HepG2 (cell line): ENCODE data around the gene ADAM10. TPM values are rescaled to one million over a fixed set of nuclear protein-coding genes. Genes with fewer than 3 reads are reported as not detected.

Experiments used
- FOXA3 ChIP-seq: IDR thresholded peaks from 2 replicates; pipeline ENCODE4 v1.6.1; 2016; ENCODE audit warnings: missing genetic modification reagents, missing compliant biosample characterization
- FOXJ3 ChIP-seq: sonication (generic); formaldehyde crosslinking; IDR thresholded peaks from 2 replicates; pipeline ENCODE4 v1.4.0; 2020; ENCODE audit warnings: missing genetic modification reagents, mild to moderate bottlenecking, borderline replicate concordance
- ISL2 ChIP-seq: sonication (generic); formaldehyde crosslinking; IDR thresholded peaks from 2 replicates; pipeline ENCODE4 v1.5.0; 2020; ENCODE audit warnings: missing genetic modification reagents
- JUN ChIP-seq: sonication (generic); formaldehyde crosslinking; IDR thresholded peaks from 2 replicates; pipeline ENCODE4 v1.4.0; 2020; ENCODE audit warnings: mild to moderate bottlenecking, missing genetic modification reagents
- MTA1 ChIP-seq: sonication (generic); formaldehyde crosslinking; IDR thresholded peaks from 2 replicates; pipeline ENCODE4 v1.4.0; 2020; ENCODE audit warnings: missing genetic modification reagents, mild to moderate bottlenecking, borderline replicate concordance
- ZBTB7B ChIP-seq: sonication (generic); formaldehyde crosslinking; IDR thresholded peaks from 2 replicates; pipeline ENCODE4 v1.4.0; 2020; ENCODE audit warnings: missing genetic modification reagents
- ZKSCAN8 ChIP-seq: IDR thresholded peaks from 2 replicates; pipeline ENCODE4 v1.6.1; 2016; ENCODE audit warnings: borderline replicate concordance, missing genetic modification reagents, missing compliant biosample characterization
- ZNF235 ChIP-seq: sonication (generic); formaldehyde crosslinking; IDR thresholded peaks from 2 replicates; pipeline ENCODE4 v1.8.1; 2023; ENCODE audit warnings: mild to moderate bottlenecking, missing genetic modification reagents, borderline replicate concordance
- ZNF335 ChIP-seq: sonication (generic); formaldehyde crosslinking; IDR thresholded peaks from 2 replicates; pipeline ENCODE4 v1.4.0; 2020; ENCODE audit warnings: missing genetic modification reagents
- ZSCAN25 ChIP-seq: sonication (generic); formaldehyde crosslinking; IDR thresholded peaks from 2 replicates; pipeline ENCODE4 v1.8.0; 2022; ENCODE audit warnings: mild to moderate bottlenecking, missing genetic modification reagents
- polyA plus RNA-seq, 8 experiments: library from polyadenylated mRNA; depleted of rRNA in 3 of 8; stranded (reverse) in 7 of 8; unstranded in 1 of 8; fragments of >200 nt; fragmentation: Illumina TruSeq in 4 of 8; extraction: Trizol in 4 of 8; gene quantifications; 2 replicates each; pipeline versions ENCODE4 v1.2.1 to v1.2.3, GENCODE V29; 2011 to 2016; ENCODE audit warnings: low read depth in 4 of 8, missing spikeins in 1 of 8, mixed read lengths in 1 of 8; ENCODE audit not compliant: insufficient read depth in 1 of 8
- total RNA-seq, 5 experiments: library from RNA; depleted of rRNA; stranded (reverse); fragments of >200 nt; fragmentation: Illumina TruSeq; extraction: Trizol; gene quantifications; 2 replicates each; pipeline ENCODE4 v1.2.3, GENCODE V29; 2016; ENCODE audit warnings: low read depth in 1 of 5
- TF ChIP-seq, protein P1 (sequence below): sonication (generic); formaldehyde crosslinking; IDR thresholded peaks from 2 replicates; pipeline ENCODE4 v1.8.1; 2023; ENCODE audit warnings: mild to moderate bottlenecking, inconsistent platforms, moderate library complexity, missing genetic modification reagents, borderline replicate concordance
- TF ChIP-seq, protein P2 (sequence below): IDR thresholded peaks from 2 replicates; pipeline ENCODE4 v1.4.0; 2020; ENCODE audit warnings: mild to moderate bottlenecking, missing genetic modification reagents
- TF ChIP-seq, protein P3 (sequence below): sonication (generic); formaldehyde crosslinking; IDR thresholded peaks from 2 replicates; pipeline ENCODE4 v1.9.0; 2022; ENCODE audit warnings: missing genetic modification reagents, mild to moderate bottlenecking, borderline replicate concordance
- TF ChIP-seq, protein P4 (sequence below): sonication (generic); formaldehyde crosslinking; IDR thresholded peaks from 2 replicates; pipeline ENCODE4 v1.4.0; 2020; ENCODE audit warnings: missing genetic modification reagents
- TF ChIP-seq, protein P5 (sequence below): sonication (generic); formaldehyde crosslinking; IDR thresholded peaks from 2 replicates; pipeline ENCODE4 v1.4.0; 2020; ENCODE audit warnings: missing genetic modification reagents
- TF ChIP-seq, protein P6 (sequence below): sonication (generic); formaldehyde crosslinking; IDR thresholded peaks from 2 replicates; pipeline ENCODE4 v1.4.0; 2020; ENCODE audit warnings: missing genetic modification reagents, borderline replicate concordance

The ADAM10 gene
- total and polyA plus RNA-seq, 2 of the 13 experiments (the other 11 are each of a cell fraction or from before 2014, with no cell fraction given), result 92.7 to 125 TPM

DNA sequence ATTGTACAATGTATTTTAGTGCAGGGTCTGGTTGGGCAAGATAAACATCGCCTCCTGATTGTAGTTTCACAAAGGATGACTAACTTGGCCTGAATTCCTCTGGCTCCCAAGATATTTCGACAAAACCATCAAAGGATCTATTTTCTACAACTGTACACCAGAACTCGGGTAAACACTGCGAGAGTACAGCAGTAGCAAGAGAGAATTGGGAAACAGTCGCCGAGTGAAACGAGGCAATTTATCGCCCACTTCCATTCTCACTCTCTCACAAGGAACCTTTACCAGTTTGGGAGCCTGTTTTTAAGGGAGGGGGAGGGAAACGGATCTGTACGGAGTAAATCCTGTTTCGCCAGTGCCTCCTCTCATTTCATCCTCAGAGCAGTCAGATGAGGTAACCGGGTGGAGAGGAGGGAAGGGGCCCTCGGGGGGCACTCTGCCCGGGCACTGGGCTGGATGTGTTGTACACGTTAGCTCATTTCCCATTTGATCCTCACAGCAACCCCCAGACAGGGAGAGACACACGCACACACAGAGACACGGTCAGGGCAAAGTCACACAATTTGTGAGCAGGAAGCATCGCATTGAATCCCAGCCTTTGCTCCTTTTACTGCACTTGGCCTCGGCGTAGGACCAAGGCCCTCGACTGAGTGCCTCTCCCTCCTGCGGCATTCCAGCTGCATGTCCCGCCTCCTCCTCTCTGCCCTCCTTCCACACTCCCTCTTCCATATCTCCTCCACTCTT is 197.6 kb downstream of the ADAM10 start (continued):
- TF ChIP-seq, protein P1, sequence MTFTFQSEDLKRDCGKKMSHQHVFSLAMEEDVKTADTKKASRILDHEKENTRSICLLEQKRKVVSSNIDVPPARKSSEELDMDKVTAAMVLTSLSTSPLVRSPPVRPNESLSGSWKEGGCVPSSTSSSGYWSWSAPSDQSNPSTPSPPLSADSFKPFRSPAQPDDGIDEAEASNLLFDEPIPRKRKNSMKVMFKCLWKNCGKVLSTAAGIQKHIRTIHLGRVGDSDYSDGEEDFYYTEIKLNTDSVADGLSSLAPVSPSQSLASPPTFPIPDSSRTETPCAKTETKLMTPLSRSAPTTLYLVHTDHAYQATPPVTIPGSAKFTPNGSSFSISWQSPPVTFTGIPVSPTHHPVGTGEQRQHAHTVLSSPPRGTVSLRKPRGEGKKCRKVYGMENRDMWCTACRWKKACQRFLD (CRISPR knock-in tag), result no peak
- TF ChIP-seq ISL2 (CRISPR knock-in tag) (peak; percentile 47; the same call in 1 of the 2 replicates), JUN (no peak), ZBTB7B (CRISPR knock-in tag) (0 out of 2 replicates have a peak, but pooled peaks have one; percentile 46), MTA1 (CRISPR knock-in tag) (peak; percentile 52; the same call in 1 of the 2 replicates), FOXA3 (CRISPR knock-in tag) (peak; percentile 62; the same call in 1 of the 2 replicates), ZSCAN25 (CRISPR knock-in tag) (no peak), ZKSCAN8 (CRISPR knock-in tag) (no peak), ZNF335 (CRISPR knock-in tag) (0 out of 2 replicates have a peak, but pooled peaks have one; percentile 30), ZNF235 (no peak), FOXJ3 (CRISPR knock-in tag) (no peak)
- TF ChIP-seq, protein P2, sequence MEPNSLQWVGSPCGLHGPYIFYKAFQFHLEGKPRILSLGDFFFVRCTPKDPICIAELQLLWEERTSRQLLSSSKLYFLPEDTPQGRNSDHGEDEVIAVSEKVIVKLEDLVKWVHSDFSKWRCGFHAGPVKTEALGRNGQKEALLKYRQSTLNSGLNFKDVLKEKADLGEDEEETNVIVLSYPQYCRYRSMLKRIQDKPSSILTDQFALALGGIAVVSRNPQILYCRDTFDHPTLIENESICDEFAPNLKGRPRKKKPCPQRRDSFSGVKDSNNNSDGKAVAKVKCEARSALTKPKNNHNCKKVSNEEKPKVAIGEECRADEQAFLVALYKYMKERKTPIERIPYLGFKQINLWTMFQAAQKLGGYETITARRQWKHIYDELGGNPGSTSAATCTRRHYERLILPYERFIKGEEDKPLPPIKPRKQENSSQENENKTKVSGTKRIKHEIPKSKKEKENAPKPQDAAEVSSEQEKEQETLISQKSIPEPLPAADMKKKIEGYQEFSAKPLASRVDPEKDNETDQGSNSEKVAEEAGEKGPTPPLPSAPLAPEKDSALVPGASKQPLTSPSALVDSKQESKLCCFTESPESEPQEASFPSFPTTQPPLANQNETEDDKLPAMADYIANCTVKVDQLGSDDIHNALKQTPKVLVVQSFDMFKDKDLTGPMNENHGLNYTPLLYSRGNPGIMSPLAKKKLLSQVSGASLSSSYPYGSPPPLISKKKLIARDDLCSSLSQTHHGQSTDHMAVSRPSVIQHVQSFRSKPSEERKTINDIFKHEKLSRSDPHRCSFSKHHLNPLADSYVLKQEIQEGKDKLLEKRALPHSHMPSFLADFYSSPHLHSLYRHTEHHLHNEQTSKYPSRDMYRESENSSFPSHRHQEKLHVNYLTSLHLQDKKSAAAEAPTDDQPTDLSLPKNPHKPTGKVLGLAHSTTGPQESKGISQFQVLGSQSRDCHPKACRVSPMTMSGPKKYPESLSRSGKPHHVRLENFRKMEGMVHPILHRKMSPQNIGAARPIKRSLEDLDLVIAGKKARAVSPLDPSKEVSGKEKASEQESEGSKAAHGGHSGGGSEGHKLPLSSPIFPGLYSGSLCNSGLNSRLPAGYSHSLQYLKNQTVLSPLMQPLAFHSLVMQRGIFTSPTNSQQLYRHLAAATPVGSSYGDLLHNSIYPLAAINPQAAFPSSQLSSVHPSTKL (CRISPR knock-in tag), result peak; percentile 78
- TF ChIP-seq, protein P3, sequence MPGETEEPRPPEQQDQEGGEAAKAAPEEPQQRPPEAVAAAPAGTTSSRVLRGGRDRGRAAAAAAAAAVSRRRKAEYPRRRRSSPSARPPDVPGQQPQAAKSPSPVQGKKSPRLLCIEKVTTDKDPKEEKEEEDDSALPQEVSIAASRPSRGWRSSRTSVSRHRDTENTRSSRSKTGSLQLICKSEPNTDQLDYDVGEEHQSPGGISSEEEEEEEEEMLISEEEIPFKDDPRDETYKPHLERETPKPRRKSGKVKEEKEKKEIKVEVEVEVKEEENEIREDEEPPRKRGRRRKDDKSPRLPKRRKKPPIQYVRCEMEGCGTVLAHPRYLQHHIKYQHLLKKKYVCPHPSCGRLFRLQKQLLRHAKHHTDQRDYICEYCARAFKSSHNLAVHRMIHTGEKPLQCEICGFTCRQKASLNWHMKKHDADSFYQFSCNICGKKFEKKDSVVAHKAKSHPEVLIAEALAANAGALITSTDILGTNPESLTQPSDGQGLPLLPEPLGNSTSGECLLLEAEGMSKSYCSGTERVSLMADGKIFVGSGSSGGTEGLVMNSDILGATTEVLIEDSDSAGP (CRISPR knock-in tag), result peak; percentile 46; the same call in 1 of the 2 replicates
- TF ChIP-seq, protein P4, sequence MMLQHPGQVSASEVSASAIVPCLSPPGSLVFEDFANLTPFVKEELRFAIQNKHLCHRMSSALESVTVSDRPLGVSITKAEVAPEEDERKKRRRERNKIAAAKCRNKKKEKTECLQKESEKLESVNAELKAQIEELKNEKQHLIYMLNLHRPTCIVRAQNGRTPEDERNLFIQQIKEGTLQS (CRISPR knock-in tag), result 0 out of 2 replicates have a peak, but pooled peaks have one; percentile 6
- TF ChIP-seq, protein P5, sequence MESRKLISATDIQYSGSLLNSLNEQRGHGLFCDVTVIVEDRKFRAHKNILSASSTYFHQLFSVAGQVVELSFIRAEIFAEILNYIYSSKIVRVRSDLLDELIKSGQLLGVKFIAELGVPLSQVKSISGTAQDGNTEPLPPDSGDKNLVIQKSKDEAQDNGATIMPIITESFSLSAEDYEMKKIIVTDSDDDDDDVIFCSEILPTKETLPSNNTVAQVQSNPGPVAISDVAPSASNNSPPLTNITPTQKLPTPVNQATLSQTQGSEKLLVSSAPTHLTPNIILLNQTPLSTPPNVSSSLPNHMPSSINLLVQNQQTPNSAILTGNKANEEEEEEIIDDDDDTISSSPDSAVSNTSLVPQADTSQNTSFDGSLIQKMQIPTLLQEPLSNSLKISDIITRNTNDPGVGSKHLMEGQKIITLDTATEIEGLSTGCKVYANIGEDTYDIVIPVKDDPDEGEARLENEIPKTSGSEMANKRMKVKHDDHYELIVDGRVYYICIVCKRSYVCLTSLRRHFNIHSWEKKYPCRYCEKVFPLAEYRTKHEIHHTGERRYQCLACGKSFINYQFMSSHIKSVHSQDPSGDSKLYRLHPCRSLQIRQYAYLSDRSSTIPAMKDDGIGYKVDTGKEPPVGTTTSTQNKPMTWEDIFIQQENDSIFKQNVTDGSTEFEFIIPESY (CRISPR knock-in tag), result 0 out of 2 replicates have a peak, but pooled peaks have one; percentile 2
- TF ChIP-seq, protein P6, sequence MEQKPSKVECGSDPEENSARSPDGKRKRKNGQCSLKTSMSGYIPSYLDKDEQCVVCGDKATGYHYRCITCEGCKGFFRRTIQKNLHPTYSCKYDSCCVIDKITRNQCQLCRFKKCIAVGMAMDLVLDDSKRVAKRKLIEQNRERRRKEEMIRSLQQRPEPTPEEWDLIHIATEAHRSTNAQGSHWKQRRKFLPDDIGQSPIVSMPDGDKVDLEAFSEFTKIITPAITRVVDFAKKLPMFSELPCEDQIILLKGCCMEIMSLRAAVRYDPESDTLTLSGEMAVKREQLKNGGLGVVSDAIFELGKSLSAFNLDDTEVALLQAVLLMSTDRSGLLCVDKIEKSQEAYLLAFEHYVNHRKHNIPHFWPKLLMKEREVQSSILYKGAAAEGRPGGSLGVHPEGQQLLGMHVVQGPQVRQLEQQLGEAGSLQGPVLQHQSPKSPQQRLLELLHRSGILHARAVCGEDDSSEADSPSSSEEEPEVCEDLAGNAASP (CRISPR knock-in tag), result peak; percentile 20; the same call in 1 of the 2 replicates
